Measurements from ENCODE around the gene CFP. TPM values are rescaled to one million over a fixed set of nuclear protein-coding genes. Genes with fewer than 3 reads are reported as not detected.

CFP gene
- total RNA-seq, 1 donor from 2014 or later: 0.06 TPM

DNA sequence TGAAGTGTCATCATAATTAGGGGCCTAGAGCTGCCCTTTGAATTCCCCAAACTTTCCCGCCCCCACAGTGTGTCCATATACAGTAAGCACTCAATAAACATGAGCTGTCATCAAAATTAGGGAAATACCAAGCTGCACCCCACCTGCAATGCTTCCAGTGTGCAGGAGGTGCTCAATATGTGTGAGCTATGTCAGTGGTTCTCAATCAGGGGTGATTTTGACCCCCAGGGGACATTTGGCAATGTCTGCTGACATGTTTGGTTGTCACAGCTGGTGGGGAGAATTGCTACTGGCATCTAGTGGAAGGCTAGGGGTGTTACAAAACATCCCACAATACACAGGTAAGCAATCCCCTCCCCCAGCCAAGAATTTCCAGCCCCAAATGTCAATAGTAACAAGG is 748 bp downstream of the CFP start:
- no peaks in the 10 kb centered on the region for H4K20me1 ChIP-seq (ENCODE audit: low read depth)
- peaks cover 2% of the 10 kb centered on the region for H3K27me3 Mint-ChIP-seq (ENCODE audit: insufficient read depth, low read depth)
- TF ChIP-seq, protein P1, sequence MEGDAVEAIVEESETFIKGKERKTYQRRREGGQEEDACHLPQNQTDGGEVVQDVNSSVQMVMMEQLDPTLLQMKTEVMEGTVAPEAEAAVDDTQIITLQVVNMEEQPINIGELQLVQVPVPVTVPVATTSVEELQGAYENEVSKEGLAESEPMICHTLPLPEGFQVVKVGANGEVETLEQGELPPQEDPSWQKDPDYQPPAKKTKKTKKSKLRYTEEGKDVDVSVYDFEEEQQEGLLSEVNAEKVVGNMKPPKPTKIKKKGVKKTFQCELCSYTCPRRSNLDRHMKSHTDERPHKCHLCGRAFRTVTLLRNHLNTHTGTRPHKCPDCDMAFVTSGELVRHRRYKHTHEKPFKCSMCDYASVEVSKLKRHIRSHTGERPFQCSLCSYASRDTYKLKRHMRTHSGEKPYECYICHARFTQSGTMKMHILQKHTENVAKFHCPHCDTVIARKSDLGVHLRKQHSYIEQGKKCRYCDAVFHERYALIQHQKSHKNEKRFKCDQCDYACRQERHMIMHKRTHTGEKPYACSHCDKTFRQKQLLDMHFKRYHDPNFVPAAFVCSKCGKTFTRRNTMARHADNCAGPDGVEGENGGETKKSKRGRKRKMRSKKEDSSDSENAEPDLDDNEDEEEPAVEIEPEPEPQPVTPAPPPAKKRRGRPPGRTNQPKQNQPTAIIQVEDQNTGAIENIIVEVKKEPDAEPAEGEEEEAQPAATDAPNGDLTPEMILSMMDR (IDR thresholded peaks at IDR 0.05): no peak
- TF ChIP-seq EZH2phosphoT487 (IDR thresholded peaks at IDR 0.05): no peak
- no peak for TF ChIP-seq EZH2 (IDR thresholded peaks at IDR 0.05)
- no peak overlapping the region for H2AFZ ChIP-seq (replicated peaks)
- H3K4me1 ChIP-seq: no peaks in the 10 kb centered on the region
- H3F3A ChIP-seq (ENCODE audit: low read depth): no peaks in the 10 kb centered on the region
- H3K4me3 Mint-ChIP-seq: no peak overlapping the region
- H3K4me1 Mint-ChIP-seq: no peaks in the 10 kb centered on the region
- H3K9ac ChIP-seq: no peak overlapping the region
- DNase-seq (ENCODE audit: low spot score): no peak
- no peak overlapping the region for H3K4me2 ChIP-seq
- no peak overlapping the region for H3K4me3 ChIP-seq
- no peak overlapping the region for H3K27ac Mint-ChIP-seq
- H3K27me3 ChIP-seq: no peaks in the 10 kb centered on the region
- H3K27ac ChIP-seq: no peak overlapping the region
- H3K9me3 ChIP-seq (ENCODE audit: low read depth): no peaks in the 10 kb centered on the region
- no peaks in the 10 kb centered on the region for H3K36me3 Mint-ChIP-seq
- peaks cover 18% of the 10 kb centered on the region for H3K9me3 Mint-ChIP-seq
- H3K36me3 ChIP-seq: no peaks in the 10 kb centered on the region
- H3K79me2 ChIP-seq (ENCODE audit: low read depth): no peaks in the 10 kb centered on the region

DNA sequence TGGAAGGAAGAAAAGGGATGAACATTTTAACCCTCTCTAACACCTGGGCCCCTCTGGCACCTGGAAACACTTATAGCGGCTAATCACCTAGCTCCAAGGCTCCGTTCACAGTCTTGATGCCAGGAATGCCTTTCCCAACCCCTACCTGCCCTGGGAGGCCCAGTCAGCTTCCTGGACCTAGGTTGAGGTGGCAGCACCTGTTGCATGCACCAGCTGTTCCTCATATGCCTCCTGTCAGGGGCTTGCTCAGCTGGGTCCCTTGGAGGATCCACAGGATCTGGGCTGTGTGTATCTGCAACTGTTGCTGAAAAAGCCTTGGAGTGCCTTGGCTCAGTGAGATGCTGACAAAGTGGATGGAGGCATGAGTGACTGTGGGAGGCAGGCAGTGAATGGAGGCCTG is 4.4 kb downstream of the CFP start:
- no peaks in the 10 kb centered on the region for H4K20me1 ChIP-seq (ENCODE audit: low read depth)
- H3K9me3 ChIP-seq (ENCODE audit: low read depth): no peaks in the 10 kb centered on the region
- H3K4me2 ChIP-seq: no peak overlapping the region
- H3K27me3 ChIP-seq: no peaks in the 10 kb centered on the region
- no peak overlapping the region for H3K27ac ChIP-seq
- no peak overlapping the region for H3K4me3 ChIP-seq
- Mint-ChIP-seq H3K4me3 (no peak overlapping the region), H3K9me3 (peaks cover 21% of the 10 kb centered on the region), H3K4me1 (no peaks in the 10 kb centered on the region), H3K27me3 (ENCODE audit: insufficient read depth, low read depth) (peaks cover 20% of the 10 kb centered on the region), H3K27ac (no peak overlapping the region), H3K36me3 (no peaks in the 10 kb centered on the region)
- H3K9ac ChIP-seq: no peak overlapping the region
- no peaks in the 10 kb centered on the region for H3F3A ChIP-seq (ENCODE audit: low read depth)
- no peaks in the 10 kb centered on the region for H3K36me3 ChIP-seq
- no peak overlapping the region for H2AFZ ChIP-seq (replicated peaks)
- H3K79me2 ChIP-seq (ENCODE audit: low read depth): no peaks in the 10 kb centered on the region
- no peaks in the 10 kb centered on the region for H3K4me1 ChIP-seq
- DNase-seq (ENCODE audit: low spot score): no peak
- TF ChIP-seq EZH2 (IDR thresholded peaks at IDR 0.05) (no peak), EZH2phosphoT487 (IDR thresholded peaks at IDR 0.05) (no peak)
- TF ChIP-seq, protein P1 (IDR thresholded peaks at IDR 0.05): no peak

DNA sequence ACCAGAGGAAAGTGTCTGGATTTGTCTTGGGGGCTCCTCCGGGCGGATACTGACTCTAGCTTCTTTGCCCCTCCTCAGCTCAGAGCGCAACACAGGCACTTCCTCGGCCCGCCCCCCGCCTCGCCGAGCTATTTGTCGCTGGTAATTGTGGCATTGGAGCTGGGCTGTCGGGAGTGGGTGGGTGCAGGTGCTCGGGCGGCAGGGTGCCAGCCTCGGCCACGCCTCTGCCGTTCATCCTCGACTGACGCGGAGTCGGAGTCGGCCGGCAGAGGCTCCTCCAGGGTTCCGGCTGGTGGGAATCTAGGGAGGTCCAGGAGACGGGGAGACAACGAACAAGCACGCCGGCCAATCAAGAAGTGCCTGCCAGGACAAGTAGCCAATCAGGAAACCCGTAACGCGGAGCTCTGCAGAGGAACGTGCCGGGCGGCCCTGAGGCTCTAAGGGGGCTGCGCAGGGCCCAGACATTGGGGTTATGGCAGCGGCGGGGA is 6.1 kb downstream of the CFP start:
- peaks cover 7% of the 10 kb centered on the region for H3K27me3 ChIP-seq
- peak; percentile 90 for DNase-seq (ENCODE audit: low spot score)
- TF ChIP-seq, protein P1 (IDR thresholded peaks at IDR 0.05): no peak
- TF ChIP-seq EZH2 (IDR thresholded peaks at IDR 0.05) (no peak), EZH2phosphoT487 (IDR thresholded peaks at IDR 0.05) (no peak)
- no peak overlapping the region for H3K27ac Mint-ChIP-seq
- no peak overlapping the region for H3K9ac ChIP-seq
- H2AFZ ChIP-seq (replicated peaks): peak overlapping the region; percentile 34
- H3K27me3 Mint-ChIP-seq (ENCODE audit: insufficient read depth, low read depth): peaks cover 27% of the 10 kb centered on the region
- H3K36me3 Mint-ChIP-seq: no peaks in the 10 kb centered on the region
- H3K4me3 Mint-ChIP-seq: peak overlapping the region; percentile 78
- H3K4me2 ChIP-seq: peak overlapping the region; percentile 71
- H3K79me2 ChIP-seq (ENCODE audit: low read depth): no peaks in the 10 kb centered on the region
- H3K36me3 ChIP-seq: no peaks in the 10 kb centered on the region
- no peaks in the 10 kb centered on the region for H4K20me1 ChIP-seq (ENCODE audit: low read depth)
- H3K4me1 ChIP-seq: no peaks in the 10 kb centered on the region
- H3K4me1 Mint-ChIP-seq: peaks cover 3% of the 10 kb centered on the region
- H3K4me3 ChIP-seq: peak overlapping the region; percentile 38
- H3K27ac ChIP-seq: no peak overlapping the region
- H3K9me3 ChIP-seq (ENCODE audit: low read depth): no peaks in the 10 kb centered on the region
- H3K9me3 Mint-ChIP-seq: peaks cover 23% of the 10 kb centered on the region
- no peaks in the 10 kb centered on the region for H3F3A ChIP-seq (ENCODE audit: low read depth)
